Uterus (tissue), 2 donors: ENCODE data around the gene ZNF653.

Experiments used
- POLR2A ChIP-seq, 2 donors: fragments of 450-650 bp; IDR thresholded peaks; one replicate each; pipeline ENCODE4 v1.6.1; 2016; ENCODE audit warnings: antibody characterized with exemption in 2 of 2, mild to moderate bottlenecking in 1 of 2, moderate library complexity in 1 of 2
- TF ChIP-seq, protein P1 (sequence below), 4 experiments: fragments of 200-600 bp in 2 of 4; fragments of 450-650 bp in 2 of 4; sonication (generic) in 2 of 4; IDR thresholded peaks; one replicate each; pipeline ENCODE4 v1.5.1; 2016 to 2019; ENCODE audit warnings: antibody characterized with exemption in 4 of 4, mild to moderate bottlenecking in 2 of 4, moderate library complexity in 1 of 4

GRCh38 chr19:11495885-11496284 lies 9.8 kb downstream of the ZNF653 start:
- TF ChIP-seq, protein P1, sequence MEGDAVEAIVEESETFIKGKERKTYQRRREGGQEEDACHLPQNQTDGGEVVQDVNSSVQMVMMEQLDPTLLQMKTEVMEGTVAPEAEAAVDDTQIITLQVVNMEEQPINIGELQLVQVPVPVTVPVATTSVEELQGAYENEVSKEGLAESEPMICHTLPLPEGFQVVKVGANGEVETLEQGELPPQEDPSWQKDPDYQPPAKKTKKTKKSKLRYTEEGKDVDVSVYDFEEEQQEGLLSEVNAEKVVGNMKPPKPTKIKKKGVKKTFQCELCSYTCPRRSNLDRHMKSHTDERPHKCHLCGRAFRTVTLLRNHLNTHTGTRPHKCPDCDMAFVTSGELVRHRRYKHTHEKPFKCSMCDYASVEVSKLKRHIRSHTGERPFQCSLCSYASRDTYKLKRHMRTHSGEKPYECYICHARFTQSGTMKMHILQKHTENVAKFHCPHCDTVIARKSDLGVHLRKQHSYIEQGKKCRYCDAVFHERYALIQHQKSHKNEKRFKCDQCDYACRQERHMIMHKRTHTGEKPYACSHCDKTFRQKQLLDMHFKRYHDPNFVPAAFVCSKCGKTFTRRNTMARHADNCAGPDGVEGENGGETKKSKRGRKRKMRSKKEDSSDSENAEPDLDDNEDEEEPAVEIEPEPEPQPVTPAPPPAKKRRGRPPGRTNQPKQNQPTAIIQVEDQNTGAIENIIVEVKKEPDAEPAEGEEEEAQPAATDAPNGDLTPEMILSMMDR (IDR thresholded peaks at IDR 0.05), result no peak
- TF ChIP-seq POLR2A (IDR thresholded peaks at IDR 0.05), result no peak
